Hair follicular keratinocyte (primary cell): ENCODE measurements around the gene AHCTF1. TPM values are rescaled to one million over a fixed set of nuclear protein-coding genes. Genes with fewer than 3 reads are reported as not detected.

Experiments used
- total RNA-seq: library from RNA; depleted of rRNA; stranded (reverse); fragments of >200 nt; gene quantifications from 2 replicates; pipeline ENCODE4 v1.2.3, GENCODE V29; 2015

AHCTF1 gene
- total RNA-seq: 19.0 and 21.3 TPM in 2 replicates

GRCh38 chr1:246931549-246932365 lies at the start of gene AHCTF1:
Gene AHCTF1, minus strand, starts transcription at chr1:246931948. Its CDS starts 13,578 bp downstream, at chr1:246918370.

Other genes with a start within 250 kb of the AHCTF1 start
- 4.2 and 4.7 TPM in 2 replicates for gene SCCPDH, start 207.5 kb downstream of the AHCTF1 start, total RNA-seq
- gene ZNF695, start 76.1 kb upstream of the AHCTF1 start, total RNA-seq: 2.3 and 3.9 TPM in 2 replicates
- 0.94 and 3.6 TPM in 2 replicates for gene ZNF670, start 146.9 kb upstream of the AHCTF1 start, total RNA-seq
- 3.9 and 4.4 TPM in 2 replicates for gene ZNF669, start 172.4 kb upstream of the AHCTF1 start, total RNA-seq
- gene ZNF124, start 240.1 kb upstream of the AHCTF1 start, total RNA-seq: 10.2 and 13.8 TPM in 2 replicates